Measurements from ENCODE around the gene ISOC2.

ISOC2 gene

DNA sequence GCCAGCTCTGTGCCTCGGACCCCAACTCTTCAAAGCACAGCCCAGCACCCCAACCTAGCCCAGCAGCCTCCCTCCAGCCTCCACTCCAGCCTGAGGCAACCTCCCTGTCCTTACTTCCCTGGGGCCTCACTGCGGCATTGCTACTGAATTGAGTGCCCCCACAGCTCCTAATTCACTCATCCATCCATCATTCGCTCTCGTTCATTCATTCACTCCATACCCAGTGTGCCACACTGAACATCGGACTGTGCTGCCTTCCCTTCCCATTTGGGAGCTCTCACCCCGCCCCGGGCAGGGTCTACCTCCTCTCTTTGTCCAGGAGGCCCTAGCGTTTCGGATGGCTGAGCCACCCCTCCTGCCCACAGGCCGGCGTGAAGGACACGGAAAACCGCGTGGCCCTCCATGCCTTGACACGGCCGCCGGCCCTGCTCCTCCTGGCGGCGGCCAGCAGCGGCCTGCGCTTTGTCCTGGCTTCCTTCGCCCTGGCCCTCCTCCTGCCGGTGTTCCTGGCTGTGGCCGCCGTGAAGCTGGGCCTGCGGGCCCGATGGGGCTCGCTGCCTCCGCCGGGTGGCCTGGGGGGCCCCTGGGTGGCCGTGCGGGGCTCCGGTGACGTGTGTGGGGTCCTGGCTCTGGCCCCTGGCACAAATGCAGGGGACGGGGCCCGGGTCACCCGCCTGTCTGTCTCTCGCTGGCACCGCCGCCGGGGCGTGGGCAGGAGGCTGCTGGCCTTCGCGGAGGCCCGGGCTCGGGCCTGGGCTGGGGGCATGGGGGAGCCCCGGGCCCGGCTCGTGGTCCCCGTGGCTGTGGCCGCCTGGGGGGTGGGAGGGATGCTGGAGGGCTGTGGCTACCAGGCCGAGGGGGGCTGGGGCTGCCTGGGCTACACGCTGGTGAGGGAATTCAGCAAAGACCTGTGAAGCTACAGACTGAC lies 24.9 kb upstream of the ISOC2 start:
- Mint-ChIP-seq H3K27ac (peak overlapping the region; percentile 6), H3K4me1 (peaks cover 9% of the 10 kb centered on the region), H3K9me3 (no peaks in the 10 kb centered on the region), H3K36me3 (no peaks in the 10 kb centered on the region), H3K4me3 (peak overlapping the region; percentile 59), H3K27me3 (peaks cover 41% of the 10 kb centered on the region)
- DNase-seq = no peak
- CTCF ChIA-PET = interaction anchor here (1.4 to 4.1 kb wide), 2 partner anchors 18 to 19 kb away, joined by 5 to 23 read pairs; no protein-coding TSS in a partner anchor

DNA sequence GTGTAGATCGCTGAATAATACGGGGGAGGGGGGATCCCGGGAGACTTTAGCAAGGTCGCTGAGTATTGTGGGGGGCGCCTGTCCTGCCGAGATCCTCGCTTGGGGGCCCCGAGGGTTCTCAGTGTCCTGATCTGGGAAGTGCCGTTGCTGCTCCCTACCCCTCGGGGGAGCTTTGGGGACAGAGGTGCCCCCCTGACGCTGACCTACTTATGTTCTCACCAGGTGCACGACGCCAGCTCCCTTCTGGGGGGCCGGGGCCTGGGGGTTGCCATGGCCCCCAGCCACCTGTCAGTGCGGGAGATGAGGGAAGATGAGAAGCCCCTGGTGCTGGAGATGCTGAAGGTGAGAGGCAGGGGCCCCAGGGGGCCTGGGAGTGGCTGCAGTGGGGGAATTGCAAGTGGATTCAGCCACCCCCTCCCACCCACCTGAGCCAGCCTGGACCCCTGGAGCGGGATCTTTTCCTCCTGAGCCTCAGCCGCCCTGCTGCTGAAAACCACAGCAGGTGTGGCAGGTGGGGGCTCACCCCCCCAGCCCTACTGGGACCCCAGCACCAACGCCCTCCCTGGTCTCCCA lies 24.1 kb upstream of the ISOC2 start:
- Mint-ChIP-seq H3K36me3 (no peaks in the 10 kb centered on the region), H3K27ac (peak overlapping the region; percentile 19), H3K27me3 (peaks cover 33% of the 10 kb centered on the region), H3K9me3 (no peaks in the 10 kb centered on the region), H3K4me3 (peak overlapping the region; percentile 73), H3K4me1 (peaks cover 9% of the 10 kb centered on the region)
- CTCF ChIA-PET = interaction anchor here (1.0 to 4.1 kb wide), 3 partner anchors 9 to 19 kb away, joined by 4 to 23 read pairs (median 6); partner anchors contain the start of gene ZNF628
- DNase-seq = no peak

DNA sequence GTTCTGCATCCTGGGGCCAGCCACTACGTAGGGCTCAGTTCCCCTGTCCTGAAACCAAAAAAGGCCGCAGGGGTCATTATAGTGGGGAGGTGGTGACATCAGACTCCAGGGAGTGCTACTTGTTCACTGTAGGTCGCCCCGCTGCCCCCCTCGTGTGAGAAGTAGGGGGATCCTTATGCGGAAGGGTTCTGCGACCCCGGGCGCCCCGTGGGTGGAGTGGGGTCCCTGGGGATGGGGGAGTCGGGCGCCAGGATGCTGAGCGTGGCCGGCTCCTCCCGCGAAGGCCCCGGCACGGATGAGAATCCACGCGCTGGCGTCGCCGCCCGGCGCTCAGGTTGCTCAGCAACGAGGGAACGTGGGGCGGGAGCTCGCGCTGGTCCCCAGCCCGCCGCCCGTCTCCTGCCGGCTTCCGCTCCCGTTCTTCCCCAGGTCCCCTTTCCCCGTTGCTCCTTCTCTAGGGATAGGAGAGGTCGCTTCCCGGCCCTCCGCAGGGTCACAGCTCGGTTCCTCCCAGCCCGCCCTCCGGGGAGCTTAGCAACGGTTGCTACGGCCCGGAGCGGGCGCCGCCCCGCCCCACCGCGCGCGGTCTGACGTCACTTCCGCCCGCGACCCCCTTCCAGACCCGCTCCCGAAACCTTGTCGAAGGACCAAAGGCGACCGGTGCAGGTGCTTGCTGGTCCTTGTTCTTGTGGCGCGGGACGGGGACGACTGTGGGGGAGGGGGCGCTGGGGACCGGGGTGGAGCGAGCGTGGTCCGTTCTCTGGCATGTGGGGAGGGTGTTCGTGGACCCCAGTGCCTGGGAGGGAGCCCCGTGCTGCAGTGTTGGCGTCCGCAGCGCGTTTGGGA lies 23.4 kb upstream of the ISOC2 start, which contains the start of gene NAT14:
NAT14 (plus strand) TSS at position 596 of the 846 bp plus-strand sequence. CDS start 521 bp downstream, outside the sequence.
- Mint-ChIP-seq H3K4me3 (peak within 1 kb of the TSS; percentile 73), H3K27me3 (peaks cover 26% of the 10 kb centered on the region), H3K36me3 (peaks cover 2% of the 10 kb centered on the region), H3K9me3 (no peaks in the 10 kb centered on the region), H3K27ac (peak within 1 kb of the TSS; percentile 24), H3K4me1 (peaks cover 11% of the 10 kb centered on the region)
- DNase-seq = peak; percentile 75
- CTCF ChIA-PET = interaction anchor here (1.0 to 4.1 kb wide), 3 partner anchors 8 to 20 kb away, joined by 4 to 23 read pairs (median 6); partner anchors contain the start of gene ZNF628

DNA sequence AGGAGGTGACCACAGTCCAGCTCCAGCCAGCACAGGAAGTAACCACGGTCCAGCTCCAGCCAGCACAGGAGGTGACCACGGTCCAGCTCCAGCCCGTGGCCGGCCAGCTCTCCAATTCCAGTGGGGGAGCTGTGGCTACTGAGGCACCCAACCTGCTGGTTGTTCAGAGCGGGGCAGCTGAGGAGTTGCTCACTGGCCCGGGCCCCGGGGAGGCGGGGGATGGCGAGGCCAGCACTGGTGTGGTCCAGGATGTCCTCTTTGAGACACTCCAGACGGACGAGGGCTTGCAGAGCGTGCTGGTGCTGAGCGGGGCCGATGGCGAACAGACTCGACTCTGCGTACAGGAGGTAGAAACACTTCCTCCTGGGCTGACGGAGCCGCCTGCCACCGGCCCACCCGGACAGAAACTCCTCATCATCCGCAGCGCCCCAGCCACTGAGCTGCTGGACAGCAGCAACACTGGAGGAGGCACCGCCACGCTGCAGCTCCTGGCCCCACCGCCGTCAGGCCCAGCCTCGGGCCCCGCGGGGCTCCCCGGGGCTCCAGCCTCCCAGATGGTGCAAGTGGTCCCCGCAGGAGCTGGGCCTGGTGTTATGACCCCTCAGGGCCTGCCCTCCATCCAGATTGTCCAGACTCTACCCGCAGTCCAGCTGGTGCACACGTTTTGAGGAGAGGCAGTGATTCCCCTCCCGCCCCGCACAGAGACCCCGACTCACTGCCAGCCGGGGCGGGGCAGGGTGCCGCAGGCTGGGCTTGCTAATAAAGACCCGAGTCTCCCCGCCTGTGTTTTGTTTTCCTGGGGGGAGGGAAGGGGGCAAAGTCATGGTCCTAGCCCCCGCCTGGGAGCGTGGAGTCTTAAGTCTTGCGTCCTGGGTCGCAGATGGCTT lies 22.5 kb upstream of the ISOC2 start:
- no peak for DNase-seq
- H3K27me3 Mint-ChIP-seq = peaks cover 19% of the 10 kb centered on the region
- H3K4me1 Mint-ChIP-seq = peaks cover 20% of the 10 kb centered on the region
- peak overlapping the region; percentile 73 for H3K4me3 Mint-ChIP-seq
- H3K36me3 Mint-ChIP-seq = peaks cover 4% of the 10 kb centered on the region
- no peak overlapping the region for H3K27ac Mint-ChIP-seq
- H3K9me3 Mint-ChIP-seq = no peaks in the 10 kb centered on the region
- CTCF ChIA-PET = interaction anchor here (1.0 to 4.1 kb wide), 4 partner anchors 7 to 20 kb away, joined by 3 to 23 read pairs (median 5); partner anchors contain the start of gene ZNF628

DNA sequence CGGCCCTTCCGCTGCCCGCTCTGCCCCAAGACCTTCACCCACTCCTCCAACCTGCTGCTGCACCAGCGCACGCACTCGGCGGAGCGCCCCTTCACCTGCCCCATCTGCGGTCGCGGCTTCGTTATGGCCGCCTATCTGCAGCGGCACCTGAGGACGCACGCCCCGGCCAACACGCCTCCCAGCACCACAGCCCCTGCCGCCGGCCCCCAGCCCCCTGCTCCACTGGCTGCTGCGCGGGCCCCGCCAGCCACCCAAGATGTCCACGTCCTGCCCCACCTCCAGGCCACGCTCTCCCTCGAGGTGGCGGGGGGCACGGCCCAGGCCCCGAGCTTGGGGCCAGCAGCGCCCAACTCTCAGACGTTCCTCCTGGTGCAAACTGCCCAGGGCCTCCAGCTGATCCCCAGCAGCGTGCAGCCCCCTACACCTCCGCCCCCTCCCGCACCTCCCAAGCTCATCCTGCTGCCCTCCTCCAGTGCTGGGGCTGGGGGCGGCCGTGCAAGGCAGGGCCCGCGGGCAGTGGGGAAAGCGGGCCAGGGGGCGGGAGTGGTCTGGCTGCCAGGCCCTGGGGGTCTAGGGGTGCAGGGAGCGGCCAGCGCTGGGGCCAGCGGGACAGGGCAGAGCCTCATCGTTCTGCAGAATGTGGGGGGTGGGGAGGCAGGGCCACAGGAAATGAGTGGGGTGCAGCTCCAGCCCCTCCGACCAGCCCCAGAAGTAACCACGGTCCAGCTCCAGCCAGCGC lies 21.7 kb upstream of the ISOC2 start:
- Mint-ChIP-seq H3K27me3 (peaks cover 13% of the 10 kb centered on the region), H3K36me3 (peaks cover 4% of the 10 kb centered on the region), H3K4me1 (peaks cover 28% of the 10 kb centered on the region), H3K4me3 (peak overlapping the region; percentile 33), H3K27ac (no peak overlapping the region), H3K9me3 (no peaks in the 10 kb centered on the region)
- CTCF ChIA-PET = interaction anchor here (1.2 to 4.1 kb wide), 2 partner anchors 10 to 21 kb away, joined by 3 to 23 read pairs; no protein-coding TSS in a partner anchor
- no peak for DNase-seq

DNA sequence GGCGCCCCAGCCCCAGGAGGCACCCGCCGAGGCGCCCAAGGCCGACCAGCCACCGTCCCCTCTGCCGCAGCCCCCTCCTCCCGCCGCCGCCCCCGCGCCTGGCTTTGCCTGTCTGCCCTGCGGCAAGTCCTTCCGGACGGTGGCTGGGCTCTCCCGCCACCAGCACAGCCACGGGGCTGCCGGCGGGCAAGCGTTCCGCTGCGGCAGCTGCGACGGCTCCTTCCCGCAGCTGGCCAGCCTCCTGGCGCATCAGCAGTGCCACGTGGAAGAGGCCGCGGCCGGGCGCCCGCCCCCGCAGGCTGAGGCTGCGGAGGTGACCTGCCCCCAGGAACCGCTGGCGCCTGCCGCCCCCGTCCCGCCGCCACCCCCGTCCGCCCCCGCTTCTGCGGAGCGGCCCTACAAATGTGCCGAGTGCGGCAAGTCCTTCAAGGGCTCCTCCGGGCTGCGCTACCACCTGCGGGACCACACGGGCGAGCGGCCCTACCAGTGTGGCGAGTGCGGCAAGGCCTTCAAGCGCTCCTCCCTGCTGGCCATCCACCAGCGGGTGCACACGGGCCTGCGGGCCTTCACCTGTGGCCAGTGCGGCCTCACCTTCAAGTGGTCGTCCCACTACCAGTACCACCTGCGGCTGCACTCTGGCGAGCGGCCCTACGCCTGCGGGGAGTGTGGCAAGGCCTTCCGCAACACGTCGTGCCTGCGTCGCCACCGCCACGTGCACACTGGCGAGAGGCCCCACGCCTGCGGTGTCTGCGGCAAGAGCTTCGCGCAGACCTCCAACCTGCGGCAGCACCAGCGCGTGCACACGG lies 20.9 kb upstream of the ISOC2 start:
- H3K9me3 Mint-ChIP-seq = no peaks in the 10 kb centered on the region
- no peak overlapping the region for H3K27ac Mint-ChIP-seq
- no peak for DNase-seq
- H3K4me3 Mint-ChIP-seq = no peak overlapping the region
- H3K4me1 Mint-ChIP-seq = peaks cover 33% of the 10 kb centered on the region
- CTCF ChIA-PET = interaction anchor here (1.2 kb wide), 1 partner anchor 10 kb away, joined by 3 read pairs; no protein-coding TSS in a partner anchor
- peaks cover 4% of the 10 kb centered on the region for H3K36me3 Mint-ChIP-seq
- H3K27me3 Mint-ChIP-seq = peaks cover 8% of the 10 kb centered on the region

DNA sequence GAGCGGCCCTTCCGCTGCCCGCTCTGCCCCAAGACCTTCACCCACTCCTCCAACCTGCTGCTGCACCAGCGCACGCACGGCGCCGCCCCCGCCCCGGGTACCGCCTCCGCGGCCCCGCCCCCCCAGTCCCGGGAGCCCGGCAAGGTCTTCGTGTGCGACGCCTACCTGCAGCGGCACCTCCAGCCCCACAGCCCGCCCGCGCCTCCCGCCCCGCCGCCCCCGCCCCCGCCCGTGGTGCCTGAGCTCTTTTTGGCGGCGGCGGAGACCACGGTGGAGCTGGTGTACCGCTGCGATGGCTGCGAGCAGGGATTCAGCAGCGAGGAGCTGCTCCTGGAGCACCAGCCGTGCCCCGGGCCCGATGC lies 20.3 kb upstream of the ISOC2 start:
- no peak overlapping the region for H3K4me3 Mint-ChIP-seq
- peaks cover 4% of the 10 kb centered on the region for H3K36me3 Mint-ChIP-seq
- no peak for DNase-seq
- peaks cover 36% of the 10 kb centered on the region for H3K4me1 Mint-ChIP-seq
- no peak overlapping the region for H3K27ac Mint-ChIP-seq
- no peaks in the 10 kb centered on the region for H3K9me3 Mint-ChIP-seq
- H3K27me3 Mint-ChIP-seq = peaks cover 4% of the 10 kb centered on the region
- CTCF ChIA-PET = no interaction called here

DNA sequence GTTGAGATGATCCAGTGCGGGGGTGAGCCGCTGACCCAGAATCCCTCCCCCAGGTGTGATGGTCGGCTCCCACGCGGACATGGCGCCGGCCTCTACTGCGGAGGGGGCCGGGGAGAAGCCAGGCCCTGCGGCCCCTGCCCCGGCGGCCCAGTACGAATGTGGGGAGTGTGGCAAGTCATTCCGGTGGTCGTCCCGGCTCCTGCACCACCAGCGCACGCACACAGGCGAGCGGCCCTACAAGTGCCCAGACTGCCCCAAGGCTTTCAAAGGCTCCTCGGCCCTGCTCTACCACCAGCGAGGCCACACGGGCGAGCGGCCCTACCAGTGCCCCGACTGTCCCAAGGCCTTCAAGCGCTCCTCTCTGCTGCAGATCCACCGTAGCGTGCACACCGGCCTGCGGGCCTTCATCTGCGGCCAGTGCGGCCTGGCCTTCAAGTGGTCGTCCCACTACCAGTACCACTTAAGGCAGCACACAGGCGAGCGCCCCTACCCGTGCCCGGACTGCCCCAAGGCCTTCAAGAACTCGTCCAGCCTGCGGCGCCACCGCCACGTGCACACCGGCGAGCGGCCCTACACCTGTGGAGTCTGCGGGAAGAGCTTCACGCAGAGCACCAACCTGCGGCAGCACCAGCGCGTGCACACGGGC lies 19.8 kb upstream of the ISOC2 start:
- DNase-seq = no peak
- H3K27me3 Mint-ChIP-seq = peaks cover 4% of the 10 kb centered on the region
- no peaks in the 10 kb centered on the region for H3K9me3 Mint-ChIP-seq
- no peak overlapping the region for H3K27ac Mint-ChIP-seq
- CTCF ChIA-PET = no interaction called here
- peaks cover 36% of the 10 kb centered on the region for H3K4me1 Mint-ChIP-seq
- H3K4me3 Mint-ChIP-seq = no peak overlapping the region
- H3K36me3 Mint-ChIP-seq = peaks cover 4% of the 10 kb centered on the region

DNA sequence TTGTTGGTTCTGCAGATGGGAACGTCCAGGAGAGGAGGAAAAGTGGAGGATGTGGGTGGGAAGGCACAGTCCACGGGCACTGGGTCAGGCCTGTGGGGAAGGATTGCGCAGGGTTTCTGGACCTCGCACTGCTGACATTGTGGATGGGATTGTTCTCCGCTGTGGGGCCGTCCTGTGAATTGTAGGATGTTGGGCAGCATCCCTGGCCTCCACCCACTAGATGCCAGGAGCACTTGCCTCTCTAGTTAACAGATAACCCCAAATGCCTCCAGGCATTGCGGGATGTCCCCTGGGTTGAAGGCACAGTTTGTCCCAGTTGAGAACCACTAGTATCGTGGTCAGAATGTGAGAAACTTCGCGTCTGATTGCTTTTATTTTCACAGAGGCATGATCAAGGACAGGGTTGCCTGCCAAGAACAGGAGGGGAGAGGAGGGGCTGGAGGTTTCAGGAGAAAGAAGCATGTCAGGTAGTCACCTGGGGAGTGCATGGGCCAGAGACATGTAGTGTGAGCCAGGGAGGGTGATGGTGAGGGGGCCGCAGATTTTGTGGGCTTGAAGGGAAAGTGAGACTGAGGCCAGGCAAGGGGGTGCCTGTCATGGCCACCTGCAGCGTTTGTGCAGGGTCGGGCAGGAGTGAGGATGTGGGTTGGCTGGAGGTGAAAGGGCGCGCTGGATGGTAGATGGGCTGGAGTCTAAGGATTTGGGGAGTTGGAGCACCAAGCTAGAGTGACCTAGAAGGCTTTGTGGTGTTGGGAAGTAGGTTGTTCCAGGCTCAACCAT lies 18.2 kb upstream of the ISOC2 start:
- H3K4me1 Mint-ChIP-seq = peaks cover 38% of the 10 kb centered on the region
- CTCF ChIA-PET = interaction anchor here (0.8 to 1.1 kb wide), 2 partner anchors 12 to 20 kb away, joined by 3 read pairs; no protein-coding TSS in a partner anchor
- peaks cover 4% of the 10 kb centered on the region for H3K36me3 Mint-ChIP-seq
- no peaks in the 10 kb centered on the region for H3K9me3 Mint-ChIP-seq
- DNase-seq = no peak
- H3K27ac Mint-ChIP-seq = peak overlapping the region; percentile 49
- no peaks in the 10 kb centered on the region for H3K27me3 Mint-ChIP-seq
- no peak overlapping the region for H3K4me3 Mint-ChIP-seq

DNA sequence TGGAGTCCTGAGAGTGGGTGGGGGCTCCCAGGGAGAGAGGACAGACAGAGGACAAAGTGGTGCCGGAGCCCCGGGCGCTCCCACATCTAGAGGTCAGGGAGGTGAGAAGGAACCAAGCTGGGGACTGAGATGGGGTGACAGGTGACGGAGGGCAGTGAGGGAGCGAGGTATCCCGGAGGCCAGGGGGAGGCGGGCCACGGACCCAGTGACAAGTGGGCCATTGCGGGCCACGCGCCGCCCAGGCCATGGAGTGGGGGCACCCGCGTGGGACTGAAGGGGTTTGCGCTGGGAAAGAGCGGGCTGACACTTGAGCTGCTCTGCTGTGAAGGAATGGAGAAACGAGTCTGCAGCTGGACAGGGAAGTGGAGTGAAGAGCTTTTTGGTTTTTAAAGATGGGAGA lies 17.6 kb upstream of the ISOC2 start:
- peak overlapping the region; percentile 19 for H3K27ac Mint-ChIP-seq
- no peak for DNase-seq
- H3K9me3 Mint-ChIP-seq = no peaks in the 10 kb centered on the region
- H3K27me3 Mint-ChIP-seq = no peaks in the 10 kb centered on the region
- H3K4me1 Mint-ChIP-seq = peaks cover 34% of the 10 kb centered on the region
- no peak overlapping the region for H3K4me3 Mint-ChIP-seq
- peaks cover 4% of the 10 kb centered on the region for H3K36me3 Mint-ChIP-seq
- CTCF ChIA-PET = interaction anchor here (0.8 to 1.1 kb wide), 2 partner anchors 11 to 20 kb away, joined by 3 read pairs; no protein-coding TSS in a partner anchor

DNA sequence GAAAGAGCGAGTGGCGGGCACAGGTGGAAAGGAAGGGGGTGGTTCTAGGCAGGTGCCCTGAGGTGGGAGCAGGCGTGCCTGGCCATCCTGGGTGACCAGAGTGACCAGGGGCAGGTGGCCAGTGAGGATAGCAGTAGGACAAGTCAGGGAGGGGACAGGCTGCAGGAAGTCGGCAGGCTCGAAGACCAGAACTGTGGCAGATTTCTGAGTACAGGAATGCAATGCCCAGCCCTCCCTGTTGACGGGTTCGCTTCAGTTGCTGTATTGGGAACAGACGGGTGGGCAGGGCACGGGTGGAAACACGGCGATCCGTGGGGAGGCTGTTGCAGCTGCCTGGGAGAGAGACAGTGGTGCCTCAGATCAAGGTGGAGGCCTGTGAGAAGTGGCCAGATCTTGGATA lies 16.9 kb upstream of the ISOC2 start:
- DNase-seq = no peak
- Mint-ChIP-seq H3K27me3 (no peaks in the 10 kb centered on the region), H3K9me3 (no peaks in the 10 kb centered on the region), H3K4me1 (peaks cover 34% of the 10 kb centered on the region), H3K27ac (no peak overlapping the region), H3K4me3 (peak overlapping the region; percentile 84), H3K36me3 (peaks cover 4% of the 10 kb centered on the region)
- CTCF ChIA-PET = interaction anchor here (1.1 kb wide), 1 partner anchor 19 kb away, joined by 3 read pairs; no protein-coding TSS in a partner anchor
